DND-41 (cell line): ENCODE measurements around the gene TAF1B.

Experiments used
- ATAC-seq: fragments of 200-7000 bp; cut with Tn5 transposase; 3 replicates; pipeline ENCODE4 v1.9.1; 2021; ENCODE audit warnings: low read depth; ENCODE audit not compliant: insufficient read depth
- DNase-seq: peaks from one replicate; pipeline ENCODE4 v3.0.0-alpha.2; 2020
- H2AFZ ChIP-seq: 2 replicates; pipeline ENCODE4 v1.6.0; 2012; ENCODE audit warnings: low read depth, low read length
- H3K27ac ChIP-seq: 2 replicates; pipeline ENCODE4 v1.5.1; 2012; ENCODE audit warnings: low read length, inconsistent platforms
- H3K27me3 ChIP-seq: fragments of 200-600 bp; sonication (generic); 2 replicates; pipeline ENCODE4 v1.6.0; 2012; ENCODE audit warnings: low read length, mild to moderate bottlenecking, inconsistent platforms; ENCODE audit not compliant: insufficient read depth, poor library complexity
- H3K36me3 ChIP-seq: 2 replicates; pipeline ENCODE4 v1.5.1; 2012; ENCODE audit warnings: low read length, inconsistent platforms; ENCODE audit not compliant: insufficient read depth
- H3K4me1 ChIP-seq: 2 replicates; pipeline ENCODE4 v1.5.1; 2012; ENCODE audit warnings: mild to moderate bottlenecking, low read length; ENCODE audit not compliant: insufficient read depth
- H3K4me2 ChIP-seq: 2 replicates; pipeline ENCODE4 v1.6.0; 2012; ENCODE audit warnings: mild to moderate bottlenecking, moderate library complexity, low read length, inconsistent platforms; ENCODE audit not compliant: insufficient read depth
- H3K4me3 ChIP-seq, 2 experiments: fragments of 200-600 bp in 1 of 2; shearing (Covaris generic) in 1 of 2; 2 replicates each; pipeline ENCODE4 v1.5.1; 2012 to 2016; ENCODE audit warnings: inconsistent platforms in 2 of 2, low read length in 2 of 2, mild to moderate bottlenecking in 2 of 2, low read depth in 1 of 2, moderate library complexity in 1 of 2
- H3K79me2 ChIP-seq: 2 replicates; pipeline ENCODE4 v1.6.0; 2012; ENCODE audit warnings: low read length, inconsistent platforms; ENCODE audit not compliant: insufficient read depth
- H3K9ac ChIP-seq: 2 replicates; pipeline ENCODE4 v1.6.0; 2012; ENCODE audit warnings: low read depth, mild to moderate bottlenecking, inconsistent platforms, low read length, moderate library complexity
- H3K9me3 ChIP-seq: 2 replicates; pipeline ENCODE4 v1.5.1; 2012; ENCODE audit warnings: low read length, moderate library complexity, mild to moderate bottlenecking, inconsistent platforms; ENCODE audit not compliant: insufficient read depth, severe bottlenecking
- H4K20me1 ChIP-seq: 2 replicates; pipeline ENCODE4 v1.6.0; 2012; ENCODE audit warnings: low read length; ENCODE audit not compliant: insufficient read depth
- CTCF ChIP-seq: IDR thresholded peaks from 2 replicates; pipeline ENCODE4 v1.5.1; 2012; ENCODE audit warnings: borderline replicate concordance, low read length, moderate library complexity, mild to moderate bottlenecking; ENCODE audit not compliant: poor library complexity, severe bottlenecking; ENCODE audit errors: extremely low read depth
- EZH2 ChIP-seq: IDR thresholded peaks from 3 replicates; pipeline ENCODE4 v1.6.1; 2012; ENCODE audit warnings: borderline replicate concordance, low read depth, mild to moderate bottlenecking, moderate library complexity, low read length, inconsistent platforms; ENCODE audit not compliant: severe bottlenecking

TAF1B gene

GRCh38 chr2:9905413-9905812 is 62.1 kb downstream of the TAF1B start:
- H3K36me3 ChIP-seq: peaks cover 29% of the 10 kb centered on the region; the same call in 1 of the 2 replicates
- H3K9me3 ChIP-seq: no peaks in the 10 kb centered on the region
- TF ChIP-seq CTCF (no peak), EZH2 (no peak)
- H3K4me2 ChIP-seq: no peak overlapping the region
- DNase-seq (no peak), ATAC-seq (no peak)
- no peak overlapping the region for H3K27ac ChIP-seq
- no peak overlapping the region for H2AFZ ChIP-seq
- no peak overlapping the region for H3K4me3 ChIP-seq
- H3K27me3 ChIP-seq: no peaks in the 10 kb centered on the region
- no peaks in the 10 kb centered on the region for H3K4me1 ChIP-seq
- no peak overlapping the region for H3K9ac ChIP-seq
- no peaks in the 10 kb centered on the region for H3K79me2 ChIP-seq
- no peaks in the 10 kb centered on the region for H4K20me1 ChIP-seq

- H3K9ac ChIP-seq: no peak overlapping the region
- H3K4me1 ChIP-seq: no peaks in the 10 kb centered on the region
- DNase-seq: no peak
- no peaks in the 10 kb centered on the region for H3K9me3 ChIP-seq
- no peak overlapping the region for H3K4me3 ChIP-seq
- H3K27ac ChIP-seq: no peak overlapping the region
- H2AFZ ChIP-seq: no peak overlapping the region
- H3K36me3 ChIP-seq: peaks cover 42% of the 10 kb centered on the region
- H3K4me2 ChIP-seq: no peak overlapping the region
- no peak for ATAC-seq
- no peaks in the 10 kb centered on the region for H3K27me3 ChIP-seq
- H4K20me1 ChIP-seq: no peaks in the 10 kb centered on the region
- no peaks in the 10 kb centered on the region for H3K79me2 ChIP-seq
- TF ChIP-seq EZH2 (no peak), CTCF (no peak)
Measured at GRCh38 chr2:9907402-9907801, 64.1 kb downstream of the TAF1B start.

GRCh38 chr2:9908639-9909038 is 65.4 kb downstream of the TAF1B start:
- Histone ChIP-seq H3K4me1 (no peaks in the 10 kb centered on the region), H3K4me3 (no peak overlapping the region), H3K9me3 (no peaks in the 10 kb centered on the region), H3K27me3 (no peaks in the 10 kb centered on the region), H3K9ac (no peak overlapping the region), H3K79me2 (no peaks in the 10 kb centered on the region), H3K4me2 (no peak overlapping the region), H3K27ac (no peak overlapping the region), H3K36me3 (peaks cover 54% of the 10 kb centered on the region), H2AFZ (no peak overlapping the region), H4K20me1 (no peaks in the 10 kb centered on the region)
- TF ChIP-seq EZH2 (no peak), CTCF (no peak)
- no peak for ATAC-seq
- DNase-seq: no peak

- no peaks in the 10 kb centered on the region for H3K27me3 ChIP-seq
- no peak overlapping the region for H2AFZ ChIP-seq
- no peaks in the 10 kb centered on the region for H4K20me1 ChIP-seq
- ATAC-seq (no peak; the same call in 2 of the 3 replicates), DNase-seq (no peak)
- H3K27ac ChIP-seq: no peak overlapping the region
- H3K4me1 ChIP-seq: no peaks in the 10 kb centered on the region
- H3K4me2 ChIP-seq: no peak overlapping the region
- no peaks in the 10 kb centered on the region for H3K9me3 ChIP-seq
- no peaks in the 10 kb centered on the region for H3K79me2 ChIP-seq
- TF ChIP-seq EZH2: no peak
- no peak for TF ChIP-seq CTCF
- H3K36me3 ChIP-seq: peaks cover 58% of the 10 kb centered on the region
- H3K9ac ChIP-seq: no peak overlapping the region
- H3K4me3 ChIP-seq: no peak overlapping the region
Measured at GRCh38 chr2:9909106-9909505, 65.8 kb downstream of the TAF1B start.
